OCI-LY3 (cell line): ENCODE measurements around the gene GOLPH3L.

ENCODE experiments used
- EZH2phosphoT487 ChIP-seq: fragments of 200-600 bp; shearing (Covaris generic); IDR thresholded peaks from 2 replicates; pipeline ENCODE4 v1.6.1; 2018; ENCODE audit warnings: antibody characterized with exemption, mixed run types, low read depth
- TF ChIP-seq, protein P1 (sequence below): fragments of 200-600, 300-600 bp; sonication (generic); IDR thresholded peaks from 2 replicates; pipeline ENCODE4 v1.5.1; 2014; ENCODE audit warnings: antibody characterized with exemption, low read length, low read depth

DNA sequence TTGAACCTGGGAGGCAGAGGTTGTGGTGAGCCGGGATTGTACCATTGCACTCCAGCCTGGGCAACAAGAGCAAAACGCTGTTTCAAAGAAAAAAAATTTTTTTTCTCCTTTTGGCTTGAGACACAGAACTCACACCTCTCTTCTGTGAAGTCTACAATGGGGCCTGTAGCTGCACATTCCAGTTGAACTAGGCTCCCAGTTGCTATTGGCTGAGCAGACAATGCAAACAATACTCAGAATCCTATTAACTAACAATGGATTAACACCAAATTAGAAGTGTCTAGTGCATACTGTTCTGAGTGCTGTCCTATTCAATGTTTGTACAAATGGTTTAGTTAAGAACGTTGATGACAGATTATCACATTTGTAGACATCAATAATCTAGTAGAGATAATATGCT lies 100.0 kb downstream of the GOLPH3L start:
- TF ChIP-seq, protein P1, sequence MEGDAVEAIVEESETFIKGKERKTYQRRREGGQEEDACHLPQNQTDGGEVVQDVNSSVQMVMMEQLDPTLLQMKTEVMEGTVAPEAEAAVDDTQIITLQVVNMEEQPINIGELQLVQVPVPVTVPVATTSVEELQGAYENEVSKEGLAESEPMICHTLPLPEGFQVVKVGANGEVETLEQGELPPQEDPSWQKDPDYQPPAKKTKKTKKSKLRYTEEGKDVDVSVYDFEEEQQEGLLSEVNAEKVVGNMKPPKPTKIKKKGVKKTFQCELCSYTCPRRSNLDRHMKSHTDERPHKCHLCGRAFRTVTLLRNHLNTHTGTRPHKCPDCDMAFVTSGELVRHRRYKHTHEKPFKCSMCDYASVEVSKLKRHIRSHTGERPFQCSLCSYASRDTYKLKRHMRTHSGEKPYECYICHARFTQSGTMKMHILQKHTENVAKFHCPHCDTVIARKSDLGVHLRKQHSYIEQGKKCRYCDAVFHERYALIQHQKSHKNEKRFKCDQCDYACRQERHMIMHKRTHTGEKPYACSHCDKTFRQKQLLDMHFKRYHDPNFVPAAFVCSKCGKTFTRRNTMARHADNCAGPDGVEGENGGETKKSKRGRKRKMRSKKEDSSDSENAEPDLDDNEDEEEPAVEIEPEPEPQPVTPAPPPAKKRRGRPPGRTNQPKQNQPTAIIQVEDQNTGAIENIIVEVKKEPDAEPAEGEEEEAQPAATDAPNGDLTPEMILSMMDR, result no peak
- TF ChIP-seq EZH2phosphoT487, result no peak
